SK-N-MC (cell line): Measurements from ENCODE around the gene EIF5A.

Source experiments
- DNase-seq: peaks from one replicate; pipeline ENCODE4 v3.0.0-alpha.2; 2011; ENCODE audit warnings: low read depth, low spot score
- H3K27ac ChIP-seq: fragments of 200-600 bp; sonication (generic); 2 replicates; pipeline ENCODE4 v1.5.1; 2016; ENCODE audit warnings: mixed run types
- H3K36me3 ChIP-seq: fragments of 200-600 bp; sonication (generic); 2 replicates; pipeline ENCODE4 v1.6.1; 2017; ENCODE audit warnings: antibody characterized with exemption, low read length, mixed read lengths; ENCODE audit not compliant: insufficient read depth
- H3K4me3 ChIP-seq: fragments of 200-600 bp; sonication (generic); 2 replicates; pipeline ENCODE4 v1.5.1; 2016
- H3K9ac ChIP-seq: fragments of 200-600 bp; sonication (generic); 2 replicates; pipeline ENCODE4 v1.8.0; 2017; ENCODE audit warnings: mixed run types, mixed read lengths; ENCODE audit not compliant: insufficient read length
- H3K9me3 ChIP-seq: fragments of 200-600 bp; sonication (generic); 2 replicates; pipeline ENCODE4 v1.6.1; 2017; ENCODE audit warnings: low read depth, mild to moderate bottlenecking, antibody characterized with exemption, low read length, moderate library complexity, mixed read lengths
- EZH2 ChIP-seq: fragments of 200-600 bp; sonication (generic); IDR thresholded peaks from one replicate; pipeline ENCODE4 v1.6.1; 2017; ENCODE audit warnings: antibody characterized with exemption
- FOXP2 ChIP-seq: optimal IDR thresholded peaks from 2 replicates; pipeline ENCODE3; 2011; ENCODE audit warnings: mild to moderate bottlenecking, moderate library complexity; ENCODE audit not compliant: insufficient read depth; ENCODE audit errors: extremely low read length, control extremely low read depth
- POLR2AphosphoS5 ChIP-seq: IDR thresholded peaks from 2 replicates; pipeline ENCODE4 v1.6.1; 2012; ENCODE audit warnings: mild to moderate bottlenecking, low read depth, low read length, borderline replicate concordance

EIF5A gene

GRCh38 chr17:7355573-7355972, 48.1 kb downstream of the EIF5A start:
- H3K9me3 ChIP-seq, result no peaks in the 10 kb centered on the region
- DNase-seq, result no peak
- no peak overlapping the region for H3K4me3 ChIP-seq
- H3K27ac ChIP-seq, result no peak overlapping the region
- H3K36me3 ChIP-seq, result no peaks in the 10 kb centered on the region
- H3K9ac ChIP-seq, result no peak overlapping the region
- TF ChIP-seq EZH2 (no peak), POLR2AphosphoS5 (no peak), FOXP2 (no peak)

GRCh38 chr17:7356072-7356549, 48.7 kb downstream of the EIF5A start:
- TF ChIP-seq POLR2AphosphoS5 (no peak), EZH2 (no peak), FOXP2 (no peak)
- no peaks in the 10 kb centered on the region for H3K36me3 ChIP-seq
- DNase-seq, result no peak
- H3K4me3 ChIP-seq, result no peak overlapping the region
- H3K27ac ChIP-seq, result no peak overlapping the region
- H3K9ac ChIP-seq, result no peak overlapping the region
- no peaks in the 10 kb centered on the region for H3K9me3 ChIP-seq

GRCh38 chr17:7356756-7357155, 49.3 kb downstream of the EIF5A start:
- H3K36me3 ChIP-seq, result no peaks in the 10 kb centered on the region
- no peaks in the 10 kb centered on the region for H3K9me3 ChIP-seq
- H3K9ac ChIP-seq, result no peak overlapping the region
- no peak for TF ChIP-seq EZH2
- TF ChIP-seq POLR2AphosphoS5, result no peak
- TF ChIP-seq FOXP2, result no peak
- no peak for DNase-seq
- no peak overlapping the region for H3K27ac ChIP-seq
- no peak overlapping the region for H3K4me3 ChIP-seq

GRCh38 chr17:7357381-7357780, 50.0 kb downstream of the EIF5A start:
- no peak for DNase-seq
- no peaks in the 10 kb centered on the region for H3K9me3 ChIP-seq
- no peaks in the 10 kb centered on the region for H3K36me3 ChIP-seq
- H3K27ac ChIP-seq, result no peak overlapping the region
- H3K9ac ChIP-seq, result no peak overlapping the region
- no peak overlapping the region for H3K4me3 ChIP-seq
- no peak for TF ChIP-seq FOXP2
- TF ChIP-seq EZH2, result no peak
- no peak for TF ChIP-seq POLR2AphosphoS5

- no peaks in the 10 kb centered on the region for H3K36me3 ChIP-seq
These were observed 54.5 kb downstream of the EIF5A start for GRCh38 chr17:7361906-7362305.

More at GRCh38 chr17:7361906-7362305, 54.5 kb downstream of the EIF5A start:
- no peak overlapping the region for H3K4me3 ChIP-seq
- TF ChIP-seq POLR2AphosphoS5 (no peak), EZH2 (no peak), FOXP2 (no peak)
- no peak for DNase-seq
- no peaks in the 10 kb centered on the region for H3K9me3 ChIP-seq
- no peak overlapping the region for H3K9ac ChIP-seq
- no peak overlapping the region for H3K27ac ChIP-seq
